Measurements from ENCODE around the gene PIP5KL1. TPM values are rescaled to one million over a fixed set of nuclear protein-coding genes. Genes with fewer than 3 reads are reported as not detected.

Gene PIP5KL1
- total RNA-seq, 2 donors from 2014 or later = 0.85 to 0.89 TPM

- intact Hi-C loops (cut with DNase I) = no loop called here
- peak; percentile 29 for DNase-seq
- Histone ChIP-seq H3K27me3 (no peaks in the 10 kb centered on the region), H3K9me3 (no peaks in the 10 kb centered on the region), H3K4me1 (peaks cover 52% of the 10 kb centered on the region), H3K27ac (peak overlapping the region; percentile 96), H3K9ac (ENCODE audit: low read depth in 2 of 2, low read length in 2 of 2) (peak overlapping the region; percentile 47 to 93), H3K36me3 (no peaks in the 10 kb centered on the region), H3K4me3 (no peak overlapping the region)
- no peak for TF ChIP-seq CTCF (IDR thresholded peaks at IDR 0.05)
Measured at GRCh38 chr9:127974769-127975261, 44.2 kb upstream of the PIP5KL1 start.

GRCh38 chr9:127974001-127974768, 43.6 kb upstream of the PIP5KL1 start:
- peaks cover 58% of the 10 kb centered on the region for H3K4me1 ChIP-seq
- peak overlapping the region; percentile 96 for H3K27ac ChIP-seq
- DNase-seq = peak; percentile 24
- no peak for TF ChIP-seq CTCF (IDR thresholded peaks at IDR 0.05)
- H3K9ac ChIP-seq (ENCODE audit: low read depth in 2 of 2, low read length in 2 of 2) = peak overlapping the region in 1 of 2 donors; percentile 65
- no peaks in the 10 kb centered on the region for H3K27me3 ChIP-seq
- intact Hi-C loops (cut with DNase I) = no loop called here
- H3K9me3 ChIP-seq = no peaks in the 10 kb centered on the region
- H3K4me3 ChIP-seq = no peak overlapping the region
- no peaks in the 10 kb centered on the region for H3K36me3 ChIP-seq

GRCh38 chr9:127973169-127974000, 42.8 kb upstream of the PIP5KL1 start:
- DNase-seq = peak; percentile 33
- no peak overlapping the region for H3K4me3 ChIP-seq
- H3K27ac ChIP-seq = peak overlapping the region; percentile 96
- no peaks in the 10 kb centered on the region for H3K27me3 ChIP-seq
- TF ChIP-seq CTCF (IDR thresholded peaks at IDR 0.05) = no peak
- intact Hi-C loops (cut with DNase I) = no loop called here
- H3K9me3 ChIP-seq = no peaks in the 10 kb centered on the region
- peaks cover 66% of the 10 kb centered on the region for H3K4me1 ChIP-seq
- no peaks in the 10 kb centered on the region for H3K36me3 ChIP-seq
- H3K9ac ChIP-seq (ENCODE audit: low read depth in 2 of 2, low read length in 2 of 2) = peak overlapping the region; percentile 48 to 65

GRCh38 chr9:127972236-127972871, 41.8 kb upstream of the PIP5KL1 start:
- intact Hi-C loops (cut with DNase I) = no loop called here
- peak overlapping the region; percentile 96 for H3K27ac ChIP-seq
- peak overlapping the region; percentile 40 to 65 for H3K9ac ChIP-seq (ENCODE audit: low read depth in 2 of 2, low read length in 2 of 2)
- H3K27me3 ChIP-seq = no peaks in the 10 kb centered on the region
- H3K4me3 ChIP-seq = no peak overlapping the region
- H3K4me1 ChIP-seq = peaks cover 71% of the 10 kb centered on the region
- H3K9me3 ChIP-seq = no peaks in the 10 kb centered on the region
- no peaks in the 10 kb centered on the region for H3K36me3 ChIP-seq
- no peak for DNase-seq
- TF ChIP-seq CTCF (IDR thresholded peaks at IDR 0.05) = no peak

All from colonic mucosa (tissue), 4 donors.